SK-N-SH treated with all-trans-retinoic acid at 6 μM for 48 hours (cell line): ENCODE measurements around the gene MTNR1B.

ENCODE experiments used
- ISL1 ChIP-seq: fragments of 250-450 bp; sonication (Bioruptor Pico); IDR thresholded peaks from 2 replicates; pipeline ENCODE4 v2.1.2; 2022; ENCODE audit warnings: mild to moderate bottlenecking, moderate library complexity
- RARB ChIP-seq: fragments of 250-450 bp; sonication (Bioruptor Pico); IDR thresholded peaks from 2 replicates; pipeline ENCODE4 v1.8.0; 2021; ENCODE audit warnings: mild to moderate bottlenecking, moderate library complexity
- TF ChIP-seq, protein P1 (sequence below): fragments of 250-450 bp; sonication (Bioruptor Pico); IDR thresholded peaks from 2 replicates; pipeline ENCODE4 v1.8.0; 2020; ENCODE audit warnings: mild to moderate bottlenecking, moderate library complexity, borderline replicate concordance

DNA sequence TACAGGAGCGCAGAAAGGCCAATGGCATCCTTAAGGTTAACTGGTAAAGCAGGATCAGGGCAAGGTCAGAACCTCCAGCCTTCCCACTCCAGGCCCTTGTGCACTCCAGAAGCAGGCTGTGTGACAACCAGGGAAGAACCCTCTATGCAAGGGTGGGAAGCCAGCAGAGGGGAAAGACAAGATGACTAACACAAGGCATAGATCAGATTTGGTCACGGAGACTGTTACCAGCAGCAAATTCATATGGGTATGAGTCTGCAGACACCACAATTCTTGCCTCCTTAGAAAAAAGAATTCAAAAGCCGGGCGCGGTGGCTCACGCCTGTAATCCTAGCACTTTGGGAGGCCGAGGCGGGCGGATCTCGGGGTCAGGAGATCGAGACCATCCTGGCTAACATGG, 39.8 kb upstream of the MTNR1B start:
- TF ChIP-seq RARB (CRISPR knock-in tag) (no peak), ISL1 (CRISPR knock-in tag) (no peak)
- TF ChIP-seq, protein P1, sequence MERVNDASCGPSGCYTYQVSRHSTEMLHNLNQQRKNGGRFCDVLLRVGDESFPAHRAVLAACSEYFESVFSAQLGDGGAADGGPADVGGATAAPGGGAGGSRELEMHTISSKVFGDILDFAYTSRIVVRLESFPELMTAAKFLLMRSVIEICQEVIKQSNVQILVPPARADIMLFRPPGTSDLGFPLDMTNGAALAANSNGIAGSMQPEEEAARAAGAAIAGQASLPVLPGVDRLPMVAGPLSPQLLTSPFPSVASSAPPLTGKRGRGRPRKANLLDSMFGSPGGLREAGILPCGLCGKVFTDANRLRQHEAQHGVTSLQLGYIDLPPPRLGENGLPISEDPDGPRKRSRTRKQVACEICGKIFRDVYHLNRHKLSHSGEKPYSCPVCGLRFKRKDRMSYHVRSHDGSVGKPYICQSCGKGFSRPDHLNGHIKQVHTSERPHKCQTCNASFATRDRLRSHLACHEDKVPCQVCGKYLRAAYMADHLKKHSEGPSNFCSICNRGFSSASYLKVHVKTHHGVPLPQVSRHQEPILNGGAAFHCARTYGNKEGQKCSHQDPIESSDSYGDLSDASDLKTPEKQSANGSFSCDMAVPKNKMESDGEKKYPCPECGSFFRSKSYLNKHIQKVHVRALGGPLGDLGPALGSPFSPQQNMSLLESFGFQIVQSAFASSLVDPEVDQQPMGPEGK (CRISPR knock-in tag) = no peak
